HepG2 (cell line): ENCODE measurements around the gene GPR155. TPM values are rescaled to one million over a fixed set of nuclear protein-coding genes. Genes with fewer than 3 reads are reported as not detected.

Experiments used
- ATAC-seq: fragments of 200-7000 bp; cut with Tn5 transposase; 3 replicates; pipeline ENCODE4 v1.9.1; 2020; ENCODE audit warnings: mild to moderate bottlenecking, moderate library complexity
- BruUV-seq: library from RNA; stranded (reverse); fragments of 400-500 nt; replicated peaks from 2 replicates; lab custom pipeline; 2021; lab: Mats Ljungman, UMichigan
- CTCF ChIA-PET: fragments of 300-600 bp; formaldehyde crosslinking; extraction: SDS; loops from one replicate; lab custom pipeline; 2021; ENCODE audit warnings: low total read pairs, inconsistent platforms, low intra/inter-chr PET ratio; lab: Yijun Ruan, JAX
- POLR2A ChIA-PET: fragments of 350-600 bp; sonication (Branson Sonifier 250); formaldehyde crosslinking; loops from one replicate; lab custom pipeline; 2020; ENCODE audit warnings: antibody characterized with exemption, inconsistent platforms; lab: Yijun Ruan, JAX
- DNase-seq: peaks from one replicate; pipeline ENCODE4 v3.0.0-alpha.2; 2015; ENCODE audit warnings: low spot score
- FAIRE-seq: peaks from 3 replicates; lab custom pipeline; 2011; peaks lifted over from hg19 to GRCh38; lab: Jason Lieb, UNC
- H2AFZ ChIP-seq: one replicate; pipeline ENCODE4 v1.6.1; 2011; ENCODE audit warnings: low read length, inconsistent platforms
- H3K27ac ChIP-seq: fragments of 300-600 bp; 3 replicates; pipeline ENCODE4 v1.8.0; 2011; ENCODE audit warnings: mixed run types, mild to moderate bottlenecking, mixed read lengths, low read length, inconsistent platforms; ENCODE audit not compliant: insufficient read depth; ENCODE audit errors: extremely low read length
- H3K27me3 ChIP-seq, 2 experiments: fragments of 200-600 bp in 1 of 2; 2 replicates in 1 of 2; 3 replicates in 1 of 2; pipeline versions ENCODE4 v1.6.0 to v1.8.0; 2011; ENCODE audit warnings: low read length in 2 of 2, mild to moderate bottlenecking in 2 of 2, moderate library complexity in 2 of 2, inconsistent platforms in 1 of 2; ENCODE audit not compliant: insufficient read depth in 2 of 2, control insufficient read depth in 1 of 2
- H3K36me3 ChIP-seq, 2 experiments: fragments of 200-600 bp in 1 of 2; replicated peaks in 1 of 2; 2 replicates in 1 of 2; 3 replicates in 1 of 2; pipeline versions ENCODE4 v1.5.1 to v1.8.0; 2011; ENCODE audit warnings: low read length in 2 of 2, inconsistent platforms in 1 of 2; ENCODE audit not compliant: insufficient read depth in 2 of 2, control insufficient read depth in 1 of 2
- H3K4me1 ChIP-seq: 2 replicates; pipeline ENCODE4 v1.5.1; 2012; ENCODE audit warnings: low read length, inconsistent platforms; ENCODE audit not compliant: insufficient read depth
- H3K4me2 ChIP-seq: 2 replicates; pipeline ENCODE4 v1.6.0; 2011; ENCODE audit warnings: low read depth, low read length, inconsistent platforms
- H3K4me3 ChIP-seq, 3 experiments: fragments of 200-600 bp in 1 of 3; sonication (generic), shearing (Covaris generic) in 1 of 3; replicated peaks in 1 of 3; 2 replicates each; pipeline ENCODE4 v1.5.1; 2011 to 2016; ENCODE audit warnings: low read length in 3 of 3, inconsistent platforms in 2 of 3, low read depth in 2 of 3, mild to moderate bottlenecking in 2 of 3, control low read depth in 1 of 3, mixed read lengths in 1 of 3; ENCODE audit not compliant: insufficient read depth in 1 of 3
- H3K79me2 ChIP-seq: one replicate; pipeline ENCODE4 v1.6.1; 2011; ENCODE audit warnings: low read length, inconsistent platforms; ENCODE audit not compliant: insufficient read depth
- H3K9ac ChIP-seq: 2 replicates; pipeline ENCODE4 v1.6.0; 2011; ENCODE audit warnings: mild to moderate bottlenecking, low read depth, low read length, inconsistent platforms; ENCODE audit not compliant: insufficient read depth
- H3K9me3 ChIP-seq: 2 replicates; pipeline ENCODE4 v1.5.1; 2012; ENCODE audit warnings: mild to moderate bottlenecking, low read length
- H4K20me1 ChIP-seq: 2 replicates; pipeline ENCODE4 v1.6.0; 2011; ENCODE audit warnings: inconsistent platforms, mild to moderate bottlenecking, low read length, moderate library complexity; ENCODE audit not compliant: insufficient read depth
- MZF1 ChIP-seq: sonication (generic); formaldehyde crosslinking; IDR thresholded peaks from 2 replicates; pipeline ENCODE4 v1.8.1; 2023; ENCODE audit warnings: mild to moderate bottlenecking, missing genetic modification reagents, borderline replicate concordance
- NFE2L2 ChIP-seq: fragments of 150-350 bp; IDR thresholded peaks from 2 replicates; pipeline ENCODE4 v1.6.1; 2014; ENCODE audit warnings: low read length
- NKX3-1 ChIP-seq: sonication (generic); formaldehyde crosslinking; IDR thresholded peaks from 2 replicates; pipeline ENCODE4 v1.5.0; 2020; ENCODE audit warnings: missing genetic modification reagents
- THAP7 ChIP-seq: sonication (generic); formaldehyde crosslinking; IDR thresholded peaks from 2 replicates; pipeline ENCODE4 v1.8.1; 2023; ENCODE audit warnings: mild to moderate bottlenecking, missing genetic modification reagents
- ZBTB38 ChIP-seq: sonication (generic); formaldehyde crosslinking; IDR thresholded peaks from 2 replicates; pipeline ENCODE4 v1.5.1; 2020; ENCODE audit warnings: mild to moderate bottlenecking, missing genetic modification reagents
- ZNF101 ChIP-seq: sonication (generic); formaldehyde crosslinking; IDR thresholded peaks from 2 replicates; pipeline ENCODE4 v1.4.0; 2020; ENCODE audit warnings: mild to moderate bottlenecking, low read depth, missing genetic modification reagents, borderline replicate concordance
- ZNF616 ChIP-seq: sonication (generic); formaldehyde crosslinking; IDR thresholded peaks from 2 replicates; pipeline ENCODE4 v1.5.0; 2020; ENCODE audit warnings: low read depth, mild to moderate bottlenecking, missing genetic modification reagents
- WGBS: methylation state at CpG from one replicate; pipeline ENCODE4 v1.1.6; 2017; ENCODE audit warnings: low lambda C conversion rate; 5-methylcytosine and 5-hydroxymethylcytosine counted together
- in situ Hi-C: cut with HindIII; loops from 2 replicates; pipeline ENCODE4 v1.10.0; 2017; ENCODE audit warnings: low pct_unique_long_range_greater_than_20kb; ENCODE audit not compliant: extremely low pct_ligation_motif_present
- intact Hi-C: fragments of 100-400 bp; cut with micrococcal nuclease; formaldehyde crosslinking; loops from one replicate; pipeline ENCODE4 v1.10.0; 2022; ENCODE audit not compliant: unreplicated experiment
- polyA plus RNA-seq, 8 experiments: library from polyadenylated mRNA; depleted of rRNA in 3 of 8; stranded (reverse) in 7 of 8; unstranded in 1 of 8; fragments of >200 nt; fragmentation: Illumina TruSeq in 4 of 8; extraction: Trizol in 4 of 8; gene quantifications; 2 replicates each; pipeline versions ENCODE4 v1.2.1 to v1.2.3, GENCODE V29; 2011 to 2016; ENCODE audit warnings: low read depth in 4 of 8, missing spikeins in 1 of 8, mixed read lengths in 1 of 8; ENCODE audit not compliant: insufficient read depth in 1 of 8
- total RNA-seq, 5 experiments: library from RNA; depleted of rRNA; stranded (reverse); fragments of >200 nt; fragmentation: Illumina TruSeq; extraction: Trizol; gene quantifications; 2 replicates each; pipeline ENCODE4 v1.2.3, GENCODE V29; 2016; ENCODE audit warnings: low read depth in 1 of 5
- TF ChIP-seq, protein P1 (sequence below): sonication (generic); formaldehyde crosslinking; IDR thresholded peaks from 2 replicates; pipeline ENCODE4 v1.8.1; 2023; ENCODE audit warnings: missing genetic modification reagents, inconsistent platforms, borderline replicate concordance
- TF ChIP-seq, protein P2 (sequence below): sonication (generic); formaldehyde crosslinking; IDR thresholded peaks from 2 replicates; pipeline ENCODE4 v1.5.0; 2020; ENCODE audit warnings: missing genetic modification reagents, mild to moderate bottlenecking, borderline replicate concordance
- TF ChIP-seq, protein P3 (sequence below): sonication (generic); formaldehyde crosslinking; IDR thresholded peaks from 2 replicates; pipeline ENCODE4 v1.4.0; 2020; ENCODE audit warnings: missing genetic modification reagents

The GPR155 gene
- total and polyA plus RNA-seq, 2 of the 13 experiments (the other 11 are each of a cell fraction or from before 2014, with no cell fraction given), result 0.15 to 0.49 TPM

DNA sequence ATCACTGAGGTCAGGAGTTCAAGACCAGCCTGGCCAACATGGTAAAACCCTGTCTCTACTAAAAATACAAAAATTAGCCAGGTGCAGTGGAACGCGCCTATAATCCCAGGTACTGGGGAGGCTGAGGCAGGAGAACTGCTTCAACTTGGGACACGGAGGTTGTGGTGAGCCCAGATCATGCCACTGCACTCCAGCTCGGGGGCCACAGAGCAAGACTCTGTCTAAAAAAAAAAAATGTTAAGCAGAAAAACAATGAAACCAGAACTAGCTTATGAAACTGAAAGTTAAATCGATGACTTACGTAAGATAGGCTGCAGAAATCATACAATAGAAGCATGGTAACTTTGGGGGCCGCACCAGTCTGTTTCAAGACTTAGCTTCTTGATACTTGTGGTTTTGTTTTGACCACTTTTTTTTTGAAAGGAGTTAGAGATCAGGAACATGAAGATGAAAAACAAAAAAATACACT, 6.2 kb upstream of the GPR155 start:
- ATAC-seq (no peak), DNase-seq (no peak), FAIRE-seq (no peak)
- intact Hi-C loops, result no loop called here
- H3K27ac ChIP-seq, result no peak overlapping the region
- WGBS, result 65% methylated on average over 7 of the region's 7 CpGs
- H3K9me3 ChIP-seq, result peaks cover 1% of the 10 kb centered on the region; the same call in 1 of the 2 replicates
- ChIA-PET CTCF (no interaction called here), POLR2A (no interaction called here)
- H2AFZ ChIP-seq, result no peak overlapping the region
- no peak overlapping the region for H3K4me2 ChIP-seq
- no peaks in the 10 kb centered on the region for H3K4me1 ChIP-seq
- H3K36me3 ChIP-seq, result no peaks in the 10 kb centered on the region
- H3K9ac ChIP-seq, result no peak overlapping the region
- H3K79me2 ChIP-seq, result no peaks in the 10 kb centered on the region
- TF ChIP-seq MZF1 (CRISPR knock-in tag) (no peak), NKX3-1 (CRISPR knock-in tag) (no peak), ZNF101 (no peak), ZNF616 (no peak), ZBTB38 (CRISPR knock-in tag) (no peak), NFE2L2 (no peak), THAP7 (CRISPR knock-in tag) (no peak)
- TF ChIP-seq, protein P1, sequence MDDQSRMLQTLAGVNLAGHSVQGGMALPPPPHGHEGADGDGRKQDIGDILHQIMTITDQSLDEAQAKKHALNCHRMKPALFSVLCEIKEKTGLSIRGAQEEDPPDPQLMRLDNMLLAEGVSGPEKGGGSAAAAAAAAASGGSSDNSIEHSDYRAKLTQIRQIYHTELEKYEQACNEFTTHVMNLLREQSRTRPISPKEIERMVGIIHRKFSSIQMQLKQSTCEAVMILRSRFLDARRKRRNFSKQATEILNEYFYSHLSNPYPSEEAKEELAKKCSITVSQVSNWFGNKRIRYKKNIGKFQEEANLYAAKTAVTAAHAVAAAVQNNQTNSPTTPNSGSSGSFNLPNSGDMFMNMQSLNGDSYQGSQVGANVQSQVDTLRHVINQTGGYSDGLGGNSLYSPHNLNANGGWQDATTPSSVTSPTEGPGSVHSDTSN (CRISPR knock-in tag), result no peak
- TF ChIP-seq, protein P2, sequence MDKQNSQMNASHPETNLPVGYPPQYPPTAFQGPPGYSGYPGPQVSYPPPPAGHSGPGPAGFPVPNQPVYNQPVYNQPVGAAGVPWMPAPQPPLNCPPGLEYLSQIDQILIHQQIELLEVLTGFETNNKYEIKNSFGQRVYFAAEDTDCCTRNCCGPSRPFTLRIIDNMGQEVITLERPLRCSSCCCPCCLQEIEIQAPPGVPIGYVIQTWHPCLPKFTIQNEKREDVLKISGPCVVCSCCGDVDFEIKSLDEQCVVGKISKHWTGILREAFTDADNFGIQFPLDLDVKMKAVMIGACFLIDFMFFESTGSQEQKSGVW (CRISPR knock-in tag), result no peak
- TF ChIP-seq, protein P3, sequence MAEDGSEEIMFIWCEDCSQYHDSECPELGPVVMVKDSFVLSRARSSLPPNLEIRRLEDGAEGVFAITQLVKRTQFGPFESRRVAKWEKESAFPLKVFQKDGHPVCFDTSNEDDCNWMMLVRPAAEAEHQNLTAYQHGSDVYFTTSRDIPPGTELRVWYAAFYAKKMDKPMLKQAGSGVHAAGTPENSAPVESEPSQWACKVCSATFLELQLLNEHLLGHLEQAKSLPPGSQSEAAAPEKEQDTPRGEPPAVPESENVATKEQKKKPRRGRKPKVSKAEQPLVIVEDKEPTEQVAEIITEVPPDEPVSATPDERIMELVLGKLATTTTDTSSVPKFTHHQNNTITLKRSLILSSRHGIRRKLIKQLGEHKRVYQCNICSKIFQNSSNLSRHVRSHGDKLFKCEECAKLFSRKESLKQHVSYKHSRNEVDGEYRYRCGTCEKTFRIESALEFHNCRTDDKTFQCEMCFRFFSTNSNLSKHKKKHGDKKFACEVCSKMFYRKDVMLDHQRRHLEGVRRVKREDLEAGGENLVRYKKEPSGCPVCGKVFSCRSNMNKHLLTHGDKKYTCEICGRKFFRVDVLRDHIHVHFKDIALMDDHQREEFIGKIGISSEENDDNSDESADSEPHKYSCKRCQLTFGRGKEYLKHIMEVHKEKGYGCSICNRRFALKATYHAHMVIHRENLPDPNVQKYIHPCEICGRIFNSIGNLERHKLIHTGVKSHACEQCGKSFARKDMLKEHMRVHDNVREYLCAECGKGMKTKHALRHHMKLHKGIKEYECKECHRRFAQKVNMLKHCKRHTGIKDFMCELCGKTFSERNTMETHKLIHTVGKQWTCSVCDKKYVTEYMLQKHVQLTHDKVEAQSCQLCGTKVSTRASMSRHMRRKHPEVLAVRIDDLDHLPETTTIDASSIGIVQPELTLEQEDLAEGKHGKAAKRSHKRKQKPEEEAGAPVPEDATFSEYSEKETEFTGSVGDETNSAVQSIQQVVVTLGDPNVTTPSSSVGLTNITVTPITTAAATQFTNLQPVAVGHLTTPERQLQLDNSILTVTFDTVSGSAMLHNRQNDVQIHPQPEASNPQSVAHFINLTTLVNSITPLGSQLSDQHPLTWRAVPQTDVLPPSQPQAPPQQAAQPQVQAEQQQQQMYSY (CRISPR knock-in tag), result no peak
- TF ChIP-seq, all 625 proteins: peak for 0
- no TSS peak for BruUV-seq
- no peak overlapping the region for H3K4me3 ChIP-seq
- peaks cover 0 to 17% of the 10 kb centered on the region in 2 experiments; a peak in 2 of 5 replicates for H3K27me3 ChIP-seq
- H4K20me1 ChIP-seq, result no peaks in the 10 kb centered on the region
- in situ Hi-C loops, result no loop called here
